Head of caudate nucleus (tissue), 42 donors: ENCODE measurements around the gene XPO1.
A peak's percentile ranks its signal among the peaks of the same experiment; 100 is the strongest.
"Not testable (repeated sequence)": the region's sequence is repeated elsewhere in the genome, so short reads cannot be mapped to it uniquely, and the experiment has no call there.

Source experiments
- DNase-seq, 42 donors: peaks; one replicate each; pipeline versions ENCODE4 v3.0.0 to v3.0.0-alpha.2; 2020 to 2021; ENCODE audit warnings: mixed read lengths in 7 of 42
- intact Hi-C: fragments of 100-400 bp; cut with DNase I; formaldehyde crosslinking; loops from one replicate; pipeline ENCODE4 v1.15.0; 2022

Gene XPO1

DNA sequence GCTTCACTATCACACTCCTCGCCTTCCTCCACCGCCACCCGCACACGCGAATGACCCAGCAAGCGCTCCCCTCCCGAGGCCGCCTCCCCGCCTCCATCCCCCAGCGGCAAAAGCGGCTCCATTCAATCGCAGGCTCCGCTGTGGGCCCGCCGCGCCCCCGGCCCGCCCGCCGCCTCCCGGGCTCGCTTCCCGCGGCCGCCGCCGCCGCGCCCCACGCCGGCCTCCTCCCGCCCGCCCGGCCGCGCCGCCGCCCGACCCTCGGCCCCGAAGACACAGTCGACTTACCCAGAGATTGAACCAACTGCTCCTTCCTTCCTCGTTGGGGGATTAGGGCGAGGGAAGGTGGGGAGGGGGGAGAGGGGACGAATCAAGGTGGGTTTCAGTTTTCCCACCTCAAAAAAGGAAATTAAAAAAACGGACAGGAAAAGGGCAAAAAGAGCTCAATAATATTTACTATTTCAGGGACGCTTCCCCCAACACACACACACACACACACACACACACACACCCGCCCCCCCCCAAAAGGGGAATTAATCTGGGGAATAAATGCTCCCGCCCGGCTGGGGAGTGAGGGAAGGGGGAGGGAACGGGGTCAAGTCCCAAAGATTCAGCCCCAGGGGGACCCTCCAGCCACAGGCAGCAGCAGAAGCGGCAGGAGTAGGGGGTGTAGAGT is 743 bp downstream of the XPO1 start:
- peak in 15 of 42 donors; percentile 11 to 70 (median 45) for DNase-seq
- intact Hi-C loops = loop anchor here (2.0 to 10.0 kb wide), 5 partner anchors 67 to 470 kb away; partner anchors contain the start of genes CCT4, SANBR and USP34

DNA sequence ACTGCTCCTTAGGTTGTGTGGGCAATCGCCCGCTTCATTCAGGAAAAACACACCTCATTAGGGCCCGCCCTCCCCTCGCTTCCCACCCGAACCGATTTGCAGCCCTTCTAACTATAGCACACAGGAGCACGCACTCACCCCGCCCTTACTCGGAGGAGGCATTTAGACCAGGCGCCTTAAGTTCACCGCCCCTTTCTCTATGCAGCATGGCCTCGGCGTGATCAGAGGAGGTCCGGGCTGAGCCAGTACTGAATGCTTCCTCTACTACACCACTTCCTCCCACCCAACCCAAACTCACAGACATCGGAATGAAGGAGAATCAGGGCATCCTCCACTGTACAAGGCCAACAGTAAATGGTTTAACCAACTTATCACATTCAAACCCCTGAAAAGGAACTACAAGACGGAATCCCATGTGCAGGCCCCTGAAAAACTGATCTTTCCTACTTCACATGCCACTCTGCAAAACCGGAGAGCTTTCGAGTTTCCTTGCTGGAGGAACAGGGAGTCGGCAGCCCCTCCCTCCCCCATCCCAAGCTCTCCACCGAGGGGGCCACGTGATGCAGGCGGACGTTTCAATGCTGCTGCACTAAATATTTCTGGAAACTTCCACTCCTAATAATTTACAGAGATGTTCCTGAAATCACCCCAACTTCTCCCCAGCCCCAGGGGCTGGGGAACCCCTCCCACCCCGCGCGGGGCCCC is 1.4 kb downstream of the XPO1 start:
- peak; percentile 76 to 93 (median 86) for DNase-seq
- intact Hi-C loops = loop anchor here (2.0 to 10.0 kb wide), 5 partner anchors 66 to 469 kb away; partner anchors contain the start of genes CCT4, SANBR and USP34

DNA sequence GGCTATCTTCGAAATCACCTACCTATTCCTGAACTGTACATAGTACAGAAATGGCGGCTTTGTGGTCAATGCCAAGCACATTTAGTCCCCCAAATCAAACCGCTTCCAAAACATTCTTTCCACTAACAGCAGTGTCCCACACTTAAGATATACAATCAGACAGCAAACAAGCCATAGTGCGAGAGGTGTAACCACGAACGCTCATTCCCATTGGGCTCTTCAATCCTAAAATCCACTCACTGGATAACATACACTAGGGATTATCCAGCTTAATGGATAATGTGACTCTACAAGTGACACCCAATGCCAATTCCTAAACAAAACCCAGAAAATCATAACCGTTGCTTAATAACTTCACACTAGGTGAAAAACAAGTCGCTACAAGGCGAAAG is 2.0 kb downstream of the XPO1 start:
- intact Hi-C loops = loop anchor here (2.0 to 10.0 kb wide), 5 partner anchors 65 to 469 kb away; partner anchors contain the start of genes CCT4, SANBR and USP34
- DNase-seq = peak in 1 of 42 donors; percentile 10

DNA sequence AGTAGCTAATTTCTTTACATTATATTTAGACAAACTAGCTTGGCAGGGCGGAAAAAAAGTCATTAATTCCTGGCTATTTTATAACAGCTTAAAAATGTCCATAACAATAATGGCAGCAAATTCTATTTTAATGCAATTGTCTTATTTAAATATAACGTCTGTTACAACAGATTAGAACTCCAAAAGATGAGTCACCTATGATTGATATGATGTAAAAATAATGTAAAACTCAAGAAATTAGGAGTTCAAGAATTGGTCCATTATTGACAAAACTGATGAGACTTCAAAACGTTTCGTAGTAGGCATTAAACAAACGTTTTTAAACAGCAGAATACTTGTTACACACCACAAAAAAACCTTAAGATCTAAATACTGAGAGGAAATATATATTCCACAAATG is 2.7 kb downstream of the XPO1 start:
- intact Hi-C loops = loop anchor here (5.0 to 10.0 kb wide), 4 partner anchors 159 to 468 kb away; partner anchors contain the start of genes CCT4 and SANBR
- DNase-seq = no peak

DNA sequence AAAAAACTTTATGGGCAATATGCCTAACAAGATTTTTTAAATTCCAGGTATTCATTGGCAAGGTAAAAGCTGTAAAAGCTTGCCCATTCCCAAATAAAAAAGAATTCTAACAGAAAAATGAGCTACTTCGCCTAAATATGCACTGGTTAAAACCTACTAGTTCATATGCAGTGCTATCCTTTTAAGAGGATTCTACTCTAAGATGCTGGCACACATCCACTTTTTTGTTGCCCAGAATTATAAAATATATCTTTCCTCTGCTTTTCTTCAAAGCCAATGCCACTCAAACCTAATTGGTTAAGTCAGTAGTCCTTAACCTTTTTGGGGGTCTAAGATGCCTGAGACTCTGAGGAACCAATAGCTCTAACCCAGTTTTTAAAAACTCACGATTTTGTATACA is 3.2 kb downstream of the XPO1 start:
- intact Hi-C loops = loop anchor here (5.0 to 10.0 kb wide), 4 partner anchors 160 to 468 kb away; partner anchors contain the start of genes CCT4 and SANBR
- no peak for DNase-seq

DNA sequence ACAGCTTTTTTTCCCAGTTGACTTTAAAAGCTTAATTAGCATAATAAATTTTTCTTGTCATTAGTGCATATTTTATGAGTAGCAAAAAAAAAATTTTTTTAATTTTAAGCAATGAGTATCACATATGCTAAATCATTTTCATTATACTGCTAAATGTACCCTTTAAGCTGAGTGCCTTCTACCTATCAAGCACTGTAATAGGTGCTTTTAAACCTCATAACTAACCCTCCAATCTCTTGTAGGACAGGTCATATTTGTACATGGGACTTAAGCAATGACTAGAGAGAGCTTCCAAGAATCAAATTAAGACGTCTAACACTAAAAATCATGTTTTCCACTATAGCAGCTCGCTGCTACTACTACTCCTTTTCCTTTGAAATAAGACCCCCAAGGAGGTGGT is 7.4 kb downstream of the XPO1 start:
- intact Hi-C loops = loop anchor here (10.0 kb wide), 3 partner anchors 164 to 386 kb away; partner anchors contain the start of gene CCT4

DNA sequence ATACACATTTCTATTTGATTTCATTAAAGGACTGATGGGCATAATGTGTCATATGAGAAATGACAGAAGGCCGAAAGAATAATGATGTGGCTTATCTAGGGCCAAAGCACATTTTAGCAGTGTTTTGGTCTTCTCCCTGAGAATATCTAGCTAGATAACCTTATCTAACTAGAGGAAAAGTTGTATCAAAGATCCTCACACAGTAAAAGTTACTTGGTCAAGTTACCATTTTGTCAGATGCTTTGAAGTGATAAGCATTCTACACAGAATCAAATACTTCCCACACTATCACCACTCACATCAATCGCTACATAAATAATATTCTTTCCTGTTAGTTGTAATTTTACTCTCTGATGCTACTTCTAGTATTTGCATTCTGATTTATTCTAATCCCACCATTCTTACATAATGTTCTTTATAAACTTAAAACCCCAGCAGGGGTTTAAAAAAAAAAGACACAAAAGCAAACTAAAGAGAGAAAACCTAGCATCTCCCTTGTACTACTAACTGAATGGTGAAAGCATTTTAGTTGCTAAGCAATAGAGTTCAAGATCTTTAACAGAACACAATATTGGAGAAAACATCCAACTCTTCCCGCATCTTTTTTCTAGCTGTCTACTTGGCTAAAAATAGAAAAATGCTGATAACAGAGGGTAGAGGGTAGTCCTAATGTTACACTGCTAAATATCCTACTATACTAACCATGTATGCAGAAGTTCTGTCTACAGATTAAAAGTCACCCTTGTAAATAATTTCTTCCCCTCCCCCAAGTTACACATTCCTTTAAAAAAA is 8.0 kb downstream of the XPO1 start:
- intact Hi-C loops = loop anchor here (10.0 kb wide), 3 partner anchors 165 to 385 kb away; partner anchors contain the start of gene CCT4

More for the DNA sequence above, 7.4 kb downstream of the XPO1 start:
- no peak for DNase-seq

DNA sequence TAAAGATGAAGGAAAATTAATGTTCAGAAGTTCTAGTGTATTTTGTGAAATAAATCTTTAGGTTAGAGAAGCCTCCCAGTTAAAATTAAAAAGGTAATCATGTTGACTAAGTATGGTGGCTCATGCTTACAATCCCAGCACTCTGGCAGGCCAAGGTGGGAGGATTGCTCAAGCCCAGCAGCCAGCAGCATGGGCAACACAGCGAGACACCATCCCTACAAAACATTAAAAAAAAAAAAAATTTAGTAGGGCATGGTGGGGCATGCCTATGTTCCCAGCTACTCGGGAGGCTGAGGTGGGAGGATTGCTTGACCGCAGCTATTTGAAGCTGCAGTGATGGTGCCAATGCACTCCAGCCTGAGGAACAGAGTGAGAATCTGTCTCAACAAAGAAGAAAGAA is 17.9 kb downstream of the XPO1 start:
- no peak for DNase-seq
- intact Hi-C loops = no loop called here

More for the DNA sequence above, 8.0 kb downstream of the XPO1 start:
- DNase-seq = no peak

DNA sequence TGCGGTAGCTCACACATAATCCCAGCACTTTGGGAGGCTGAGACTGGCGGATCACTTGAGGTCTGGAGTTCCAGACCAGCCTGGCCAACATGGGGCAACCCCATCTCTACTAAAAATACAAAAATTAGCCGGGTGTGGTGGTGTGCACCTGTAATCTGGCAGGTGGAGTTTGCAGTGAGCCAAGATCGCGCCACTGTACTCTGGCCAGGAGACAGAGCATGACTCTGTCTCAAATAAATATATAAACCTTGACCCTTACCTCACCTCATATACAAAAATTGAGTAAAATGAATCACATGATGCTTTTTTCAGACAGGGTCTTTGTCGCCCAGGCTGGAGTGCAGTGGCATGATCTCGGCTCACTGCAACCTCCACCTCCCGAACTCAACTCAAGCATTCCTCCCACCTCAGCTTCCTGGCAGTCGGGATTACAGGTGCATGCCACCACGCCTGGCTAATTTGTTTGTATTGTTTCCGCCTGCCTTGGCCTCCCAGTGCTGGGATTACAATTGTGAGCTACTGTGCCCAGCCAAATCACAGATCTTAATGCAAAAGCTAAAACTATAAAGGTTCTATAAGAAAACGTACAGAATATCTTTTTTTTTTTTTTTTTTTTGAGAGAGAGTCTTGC is 25.3 kb downstream of the XPO1 start:
- DNase-seq = peak in 3 of 42 donors; percentile 16 to 24 (median 18)
- intact Hi-C loops = no loop called here

DNA sequence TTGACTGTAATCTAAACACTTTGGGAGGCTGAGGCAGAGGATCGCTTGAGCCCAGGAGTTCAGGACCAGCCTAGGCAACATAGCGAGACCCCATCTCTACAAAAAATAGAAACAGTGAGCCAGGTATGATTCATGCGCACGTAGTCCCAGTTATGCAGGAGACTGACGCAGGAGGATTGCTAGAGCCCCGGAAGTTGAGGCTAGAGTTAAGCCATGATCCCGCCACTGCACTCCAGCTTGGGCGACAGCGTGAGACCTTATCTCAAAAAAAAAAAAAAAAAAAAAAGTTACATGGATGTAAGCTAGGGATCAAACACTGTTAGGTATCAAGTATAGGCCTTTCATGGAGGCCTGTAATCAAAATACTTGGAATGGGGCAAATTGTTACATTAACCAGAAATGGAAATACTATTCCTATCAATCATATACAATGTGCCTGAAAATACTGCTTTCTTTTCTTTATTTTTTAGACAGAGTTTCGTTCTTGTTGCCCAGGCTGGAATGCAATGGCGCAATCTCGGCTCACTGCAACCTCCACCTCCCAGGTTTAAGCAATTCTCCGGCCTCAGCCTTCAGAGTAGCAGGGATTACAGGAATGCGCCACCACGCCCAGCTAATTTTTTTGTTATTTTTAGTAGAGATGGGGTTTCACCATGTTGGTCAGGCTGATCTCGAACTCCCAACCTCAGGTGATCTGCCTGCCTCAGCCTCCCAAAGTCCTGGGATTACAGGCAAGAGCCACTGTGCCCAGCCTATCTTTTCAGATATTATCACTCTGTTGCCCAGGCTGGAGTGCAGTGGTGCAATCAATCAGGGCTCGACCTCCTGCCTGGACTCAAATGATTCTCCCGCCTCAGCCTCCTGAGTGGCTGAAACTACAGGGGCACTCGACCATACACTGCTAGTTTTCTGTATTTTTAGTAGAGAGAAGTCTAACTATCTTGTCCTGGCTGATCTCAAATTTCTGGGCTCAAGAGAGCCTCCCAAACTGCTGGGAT is 27.2 kb downstream of the XPO1 start:
- no peak for DNase-seq

DNA sequence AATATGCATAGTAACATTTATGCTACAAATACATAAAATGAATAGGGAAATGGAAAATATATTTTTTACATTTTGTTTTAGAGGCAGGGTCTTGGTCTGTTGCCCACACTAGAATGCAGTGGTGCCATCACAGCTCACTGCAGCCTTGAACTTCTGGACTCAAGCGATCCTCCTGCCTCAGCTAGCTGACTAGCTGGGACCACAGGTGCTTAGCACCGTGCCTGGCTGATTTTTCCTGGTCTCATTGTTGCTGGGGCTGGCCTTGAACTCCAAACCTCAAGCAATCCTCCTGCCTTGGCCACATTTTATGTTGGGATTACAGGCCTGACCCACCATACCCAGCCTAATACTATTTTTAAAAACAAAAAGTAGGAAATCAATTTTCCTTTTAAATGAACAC is 33.2 kb downstream of the XPO1 start:
- intact Hi-C loops = no loop called here
- DNase-seq = peak in 1 of 42 donors; percentile 13

More for the DNA sequence above, 27.2 kb downstream of the XPO1 start:
- intact Hi-C loops = no loop called here

DNA sequence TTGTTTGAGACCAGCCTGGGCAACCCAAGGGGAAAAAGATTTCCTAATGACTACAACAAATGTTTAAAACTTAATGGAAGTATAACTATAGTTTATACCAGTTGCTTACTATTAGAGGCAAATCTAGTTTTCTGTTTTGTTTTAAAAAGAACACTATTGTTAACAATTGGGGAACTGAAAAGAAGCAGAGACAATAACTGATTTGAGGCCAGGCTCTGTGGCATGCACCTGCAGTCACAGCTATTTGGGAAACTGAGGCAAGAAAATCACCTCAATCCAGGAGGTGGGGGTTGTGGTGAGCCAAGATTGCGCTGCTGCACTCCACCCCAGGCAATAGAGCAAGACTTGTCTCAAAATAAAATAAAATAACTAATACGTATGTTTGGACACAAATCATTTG is 39.1 kb downstream of the XPO1 start:
- intact Hi-C loops = no loop called here
- no peak for DNase-seq

DNA sequence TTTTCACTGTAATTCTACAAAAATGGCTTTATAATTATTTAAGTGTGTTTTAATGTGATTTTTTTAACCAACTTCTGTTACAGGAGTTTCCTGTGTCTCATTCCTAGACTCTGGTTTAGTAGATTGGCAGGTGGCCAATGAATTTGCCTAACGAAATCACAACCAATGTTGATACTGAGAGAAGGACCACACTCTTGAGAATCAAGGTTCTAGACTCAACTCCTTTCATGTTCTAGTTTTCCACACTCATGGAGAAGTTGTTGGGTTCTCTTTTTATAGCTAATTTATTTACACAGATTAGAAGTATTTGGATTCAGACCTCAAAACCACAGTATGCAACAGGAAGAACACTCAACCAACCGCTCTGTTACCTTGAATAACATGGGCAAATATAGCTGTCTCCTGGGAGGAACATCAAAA is 44.6 kb downstream of the XPO1 start:
- peak in 1 of 42 donors; percentile 4 for DNase-seq
- intact Hi-C loops = no loop called here

DNA sequence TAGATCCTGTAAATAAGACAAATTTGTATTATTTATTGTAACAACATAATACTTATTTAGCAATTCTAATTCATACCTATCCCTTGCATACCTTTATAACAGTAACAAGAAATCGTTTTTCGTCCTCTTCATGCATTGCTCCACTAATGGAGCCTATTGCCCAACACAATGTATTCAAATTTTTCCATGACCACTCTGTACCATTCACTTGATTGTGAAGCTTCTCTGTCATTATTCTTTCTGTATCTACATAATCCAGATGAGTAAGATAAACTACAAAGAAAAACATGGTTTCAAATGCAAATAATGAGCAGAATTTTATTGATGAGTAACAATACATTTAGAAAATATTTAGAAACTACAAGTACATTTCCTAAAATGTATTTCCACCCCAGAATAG is 45.7 kb downstream of the XPO1 start:
- DNase-seq = no peak
- intact Hi-C loops = no loop called here

DNA sequence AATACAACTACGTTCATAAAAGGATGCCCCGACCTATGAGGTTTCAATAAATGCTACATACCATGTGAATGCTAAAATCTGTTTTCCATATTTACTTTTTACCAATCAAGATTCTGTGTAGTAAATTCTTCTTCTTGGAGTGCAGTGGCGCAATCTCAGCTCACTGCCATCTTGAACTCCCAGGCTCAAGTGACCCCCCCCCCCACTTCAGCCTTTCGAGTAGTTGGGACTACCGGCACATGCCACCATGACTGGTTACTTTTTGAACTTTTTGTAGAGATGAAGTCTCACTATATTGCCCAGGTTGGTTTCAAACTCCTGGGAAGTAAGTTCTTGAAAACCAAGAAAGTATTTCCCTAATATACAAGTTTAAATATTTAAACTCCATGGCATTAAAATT is 52.9 kb downstream of the XPO1 start:
- intact Hi-C loops = no loop called here
- DNase-seq = no peak

DNA sequence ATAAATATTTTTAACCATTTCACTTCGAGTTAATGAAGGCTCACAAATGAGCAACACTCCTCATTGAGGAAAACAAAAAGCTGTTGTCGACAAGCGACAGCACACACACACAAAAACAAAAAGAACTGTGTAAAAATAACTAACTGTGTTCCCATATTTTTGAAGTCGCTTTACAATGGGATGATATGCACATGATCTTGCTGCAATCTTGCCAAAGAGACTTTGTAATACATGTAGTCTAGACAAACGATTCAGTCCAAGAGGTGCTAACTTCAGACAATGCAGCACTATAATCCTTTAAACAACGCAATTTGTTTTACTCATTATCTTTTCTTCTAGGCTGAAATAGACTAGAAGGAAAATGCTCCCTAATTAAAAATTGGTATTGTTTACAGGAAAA is 60.1 kb downstream of the XPO1 start:
- DNase-seq = peak in 1 of 42 donors; percentile 13
- intact Hi-C loops = no loop called here

DNA sequence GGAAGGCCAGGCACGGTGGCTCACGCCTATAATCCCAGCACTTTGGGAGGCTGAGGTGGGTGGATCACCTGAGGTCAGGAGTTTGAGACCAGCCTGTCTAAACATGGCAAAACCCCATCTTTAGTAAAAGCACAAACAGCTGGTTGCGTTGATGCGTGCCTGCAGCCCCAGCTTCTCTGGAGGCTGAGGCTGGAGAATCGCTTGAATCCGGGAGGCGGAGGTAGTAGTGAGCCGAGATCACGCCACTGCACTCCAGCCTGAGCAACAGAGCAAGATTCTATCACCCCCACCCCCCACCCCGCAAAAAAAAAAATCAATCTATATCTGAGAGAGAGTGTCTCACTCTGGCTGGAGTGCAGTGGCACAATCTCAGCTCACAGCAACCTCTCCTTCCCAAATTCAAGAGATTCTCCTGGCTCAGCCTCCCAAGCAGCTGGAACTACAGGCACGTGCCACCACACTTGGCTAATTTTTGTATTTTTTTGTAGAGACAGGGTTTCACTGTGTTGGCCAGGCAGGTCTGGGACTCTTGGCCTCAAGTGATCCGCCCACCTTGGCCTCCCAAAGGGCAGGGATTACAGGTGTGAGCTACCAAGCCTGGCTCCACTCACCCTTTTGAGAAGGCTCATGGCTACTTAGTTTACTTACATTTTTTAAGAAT is 61.1 kb downstream of the XPO1 start:
- intact Hi-C loops, DNase-seq: not testable (repeated sequence)
